Vagina (tissue), 2 donors: ENCODE results near the gene FOXF2.
"Not testable (repeated sequence)": the region's sequence is repeated elsewhere in the genome, so short reads cannot be mapped to it uniquely, and the experiment has no call there.

Experiments
- CTCF ChIP-seq, 3 experiments: fragments of 450-650 bp in 2 of 3; fragments of 200-600 bp in 1 of 3; sonication (generic) in 1 of 3; IDR thresholded peaks; one replicate each; pipeline ENCODE4 v1.5.1; 2017 to 2019; ENCODE audit warnings: antibody characterized with exemption in 3 of 3, mild to moderate bottlenecking in 2 of 3, moderate library complexity in 2 of 3
- POLR2AphosphoS5 ChIP-seq, 2 donors: sonication (generic); formaldehyde crosslinking; IDR thresholded peaks; one replicate each; pipeline ENCODE4 v1.9.0; 2017; ENCODE audit warnings: antibody characterized with exemption in 2 of 2, mild to moderate bottlenecking in 2 of 2, low read depth in 1 of 2; ENCODE audit not compliant: insufficient read depth in 1 of 2

DNA sequence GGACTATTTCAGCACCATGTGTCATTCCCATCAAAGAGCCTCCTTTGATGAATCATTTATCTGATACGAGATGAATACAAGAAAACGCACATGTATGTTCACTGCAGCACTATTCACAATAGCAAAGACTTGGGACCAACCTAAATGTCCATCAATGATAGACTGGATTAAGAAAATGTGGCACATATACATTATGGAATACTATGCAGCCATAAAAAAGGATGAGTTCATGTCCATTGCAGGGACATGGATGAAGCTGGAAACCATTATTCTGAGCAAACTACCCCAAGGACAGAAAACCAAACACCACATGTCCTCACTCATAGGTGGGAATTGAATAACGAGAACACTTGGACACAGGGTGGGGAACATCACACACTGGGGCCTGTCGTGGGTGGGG is 27.7 kb upstream of the FOXF2 start:
- TF ChIP-seq CTCF (IDR thresholded peaks at IDR 0.05); POLR2AphosphoS5 (IDR thresholded peaks at IDR 0.05; ENCODE audit: insufficient read depth in 1 of 2, low read depth in 1 of 2): not testable (repeated sequence)
